ENCODE results near the gene EEF2KMT.
"Not testable (repeated sequence)": the region's sequence is repeated elsewhere in the genome, so short reads cannot be mapped to it uniquely, and the experiment has no call there.

The EEF2KMT gene

GRCh38 chr16:5095145-5095830 lies 2.3 kb downstream of the EEF2KMT start:
- DNase-seq (ENCODE audit: low read depth) = not testable (repeated sequence)

DNA sequence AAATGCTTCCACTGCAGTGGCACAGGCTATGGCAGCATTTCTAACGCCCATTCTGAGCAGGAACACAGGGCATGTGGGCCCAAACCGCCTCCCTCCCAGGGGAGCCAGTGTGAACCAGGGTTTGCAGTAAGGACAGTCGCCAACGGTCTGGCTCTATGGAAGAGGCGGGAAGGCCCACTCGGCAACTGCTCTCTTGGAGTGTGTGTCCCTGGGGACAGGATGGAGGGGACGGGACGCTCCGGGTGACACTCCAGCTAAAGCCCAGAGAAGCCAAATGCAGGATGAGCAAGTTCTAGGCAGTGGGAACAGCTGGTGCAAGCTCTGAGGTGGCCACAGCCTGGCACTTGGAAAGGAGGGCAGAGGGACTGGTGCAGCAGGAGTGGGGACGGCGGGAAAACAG lies 3.8 kb downstream of the EEF2KMT start:
- not testable (repeated sequence) for DNase-seq (ENCODE audit: low read depth)

DNA sequence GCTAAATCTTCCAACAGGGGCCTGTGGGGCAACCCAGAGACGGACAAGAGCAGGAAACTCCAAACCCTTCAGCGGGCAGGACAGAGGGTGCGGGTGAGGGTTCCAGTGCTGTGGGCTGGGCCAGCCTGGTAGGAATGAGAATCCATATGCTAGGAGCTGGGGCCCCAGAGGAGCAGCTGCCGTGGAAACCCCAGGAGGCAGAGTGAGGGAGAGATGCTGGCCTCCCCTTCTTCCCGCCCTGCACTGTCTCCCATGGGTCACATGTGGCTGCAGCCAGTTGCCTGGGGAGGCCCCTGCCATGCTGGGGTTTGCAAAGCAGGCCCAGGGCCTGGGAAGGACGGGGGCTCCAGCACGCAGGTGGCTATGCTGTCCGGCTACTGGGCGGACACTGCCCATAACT lies 4.5 kb downstream of the EEF2KMT start:
- DNase-seq (ENCODE audit: low read depth) = not testable (repeated sequence)

DNA sequence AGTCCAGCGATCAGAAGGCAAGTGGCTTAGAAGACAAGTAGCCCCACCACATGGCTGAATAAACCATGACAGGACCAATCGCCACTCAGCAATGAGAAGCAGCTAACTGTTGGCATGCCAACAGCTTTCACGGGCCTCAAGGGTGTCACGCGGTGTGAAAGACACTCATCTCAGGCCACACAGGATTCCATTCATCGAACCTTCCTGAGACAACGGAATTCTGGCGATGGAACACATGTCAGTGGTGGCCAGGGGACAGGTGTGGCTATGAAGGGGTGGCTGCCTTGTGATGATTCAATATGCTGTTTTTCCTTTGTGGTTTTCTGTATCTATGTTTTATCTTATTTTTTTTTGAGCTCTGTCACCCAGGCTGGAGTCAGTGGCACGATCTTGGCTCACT lies 7.0 kb downstream of the EEF2KMT start:
- DNase-seq (ENCODE audit: low read depth) = not testable (repeated sequence)

DNA sequence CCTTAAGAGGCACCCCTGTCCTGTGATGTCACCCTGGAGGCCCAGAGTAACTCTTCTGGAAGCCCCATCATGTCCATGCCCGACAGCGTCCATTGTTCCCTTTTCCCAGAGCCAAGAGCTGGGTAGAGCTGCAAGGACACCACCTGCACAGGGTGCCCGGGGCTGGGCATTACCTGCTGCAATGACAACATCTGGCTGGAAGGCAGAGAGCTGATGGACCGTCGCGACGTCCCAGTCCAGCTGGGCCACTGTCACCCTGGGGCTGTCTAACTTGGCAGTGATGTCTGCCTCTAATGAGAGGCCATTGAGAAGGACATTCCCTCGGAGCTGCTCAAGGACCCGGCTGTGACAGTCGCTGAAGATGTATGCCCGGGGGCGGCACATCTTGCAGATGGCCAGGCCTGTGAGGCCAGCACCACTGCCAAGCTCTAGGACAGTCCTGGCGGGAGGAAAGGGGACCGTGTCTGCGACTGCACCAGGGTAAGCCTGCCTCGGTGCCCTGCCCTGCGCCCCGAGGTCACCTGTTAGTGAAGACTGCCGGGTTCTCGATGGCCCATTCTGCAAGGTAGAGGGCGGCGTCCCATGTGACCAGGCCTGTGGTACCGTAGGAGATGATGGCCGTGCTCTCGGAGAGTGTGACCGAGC lies 7.6 kb downstream of the EEF2KMT start:
- not testable (repeated sequence) for DNase-seq (ENCODE audit: low read depth)

DNA sequence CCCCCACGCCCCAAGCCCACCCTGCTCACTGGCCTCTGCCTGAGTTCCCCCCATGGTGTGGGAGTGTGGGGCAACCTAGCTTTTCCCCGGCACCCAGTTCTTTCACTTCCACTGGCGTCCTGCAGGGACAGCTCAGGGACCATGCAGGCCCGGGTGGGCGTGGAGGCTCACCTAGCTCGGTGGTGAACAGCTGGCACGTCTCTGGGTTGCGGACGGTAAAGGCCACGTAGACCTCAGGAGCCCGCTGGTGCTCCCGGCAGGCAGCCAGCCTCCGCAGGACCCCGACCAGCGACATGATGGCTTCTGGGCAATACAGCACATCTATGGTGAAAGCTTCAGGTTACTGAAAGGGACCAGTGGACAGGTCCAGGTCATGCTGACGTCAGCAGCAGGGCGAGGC lies 8.7 kb downstream of the EEF2KMT start:
- not testable (repeated sequence) for DNase-seq (ENCODE audit: low read depth)

- DNase-seq (ENCODE audit: low read depth) = not testable (repeated sequence)
These were observed 9.4 kb downstream of the EEF2KMT start for GRCh38 chr16:5088086-5088790.

- not testable (repeated sequence) for DNase-seq (ENCODE audit: low read depth)
These were observed 11.9 kb downstream of the EEF2KMT start for GRCh38 chr16:5085716-5086115.

- DNase-seq (ENCODE audit: low read depth) = not testable (repeated sequence)
These were observed 12.8 kb downstream of the EEF2KMT start for GRCh38 chr16:5084802-5085201.

DNA sequence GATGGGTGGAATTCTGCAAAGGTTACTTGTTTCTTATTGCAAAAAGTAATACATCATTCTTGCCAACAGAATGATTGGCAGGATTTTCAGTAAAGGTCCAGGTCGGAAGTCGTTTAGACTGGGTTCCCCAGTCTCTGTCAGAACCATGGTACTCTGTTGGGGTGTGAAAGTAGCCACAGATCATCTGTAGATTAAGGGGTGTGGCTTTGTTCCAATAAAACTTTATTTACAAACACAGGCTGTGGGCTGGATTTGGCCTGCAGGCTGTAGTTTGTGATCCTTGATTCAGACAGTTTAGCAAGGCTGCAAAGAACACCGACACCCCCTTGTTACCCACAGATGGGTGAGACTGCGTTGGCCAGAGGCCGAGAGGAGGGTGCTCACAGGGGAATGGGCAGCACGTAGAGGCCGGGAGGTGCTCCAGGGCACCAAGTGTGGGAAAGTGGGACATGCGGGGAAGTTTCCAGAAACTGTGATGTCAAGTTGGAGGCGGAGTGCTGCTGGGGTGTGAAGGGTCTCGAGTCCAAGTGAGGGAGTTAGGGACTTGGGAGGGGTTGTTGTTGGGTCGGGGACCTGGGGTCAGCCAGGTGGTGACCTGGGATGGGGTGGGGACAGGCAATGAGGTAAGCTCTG lies 13.4 kb downstream of the EEF2KMT start:
- not testable (repeated sequence) for DNase-seq (ENCODE audit: low read depth)

- not testable (repeated sequence) for DNase-seq (ENCODE audit: low read depth)
These were observed 13.9 kb downstream of the EEF2KMT start for GRCh38 chr16:5083646-5084045.

DNA sequence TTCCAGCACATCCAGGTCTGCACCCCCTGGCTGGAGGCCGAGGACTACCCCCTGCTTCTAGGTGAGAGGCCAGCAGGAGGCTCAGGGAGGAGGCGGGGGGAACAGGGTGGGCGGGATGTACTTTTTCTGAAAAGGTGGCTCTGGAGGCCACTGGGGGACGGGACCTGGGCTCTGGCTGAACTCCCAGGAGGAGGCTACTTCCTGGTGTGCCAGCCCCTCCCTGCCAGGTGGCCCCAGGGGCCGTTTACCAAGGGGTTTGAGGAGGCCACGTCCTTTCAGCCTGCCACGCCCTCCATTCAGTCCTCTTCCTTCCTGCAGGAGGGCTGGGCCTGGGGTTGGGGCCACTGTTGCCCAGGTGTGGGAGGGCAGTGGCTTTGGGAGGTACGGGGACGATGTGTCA lies 16.6 kb downstream of the EEF2KMT start:
- not testable (repeated sequence) for DNase-seq (ENCODE audit: low read depth)

DNA sequence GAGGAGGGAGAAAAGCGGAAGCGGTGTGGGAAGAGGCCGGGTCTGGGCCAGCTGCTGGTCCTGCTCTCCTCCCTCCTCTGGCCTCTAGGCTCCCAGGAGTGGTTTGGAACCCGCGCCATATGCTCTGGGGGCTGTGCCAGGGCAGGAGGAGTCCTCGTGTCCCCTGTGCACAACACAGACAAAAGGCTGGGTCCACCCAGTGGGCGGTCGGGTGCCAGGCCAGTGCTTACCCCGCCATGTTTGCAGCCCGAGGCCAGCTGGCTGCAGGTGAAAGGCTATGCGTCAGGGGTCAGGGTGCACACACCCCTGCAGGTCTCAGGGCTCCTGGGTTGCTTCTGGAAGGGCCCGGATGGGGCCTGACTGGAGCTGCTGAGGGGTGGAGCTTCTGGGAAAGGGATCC lies 17.1 kb downstream of the EEF2KMT start:
- not testable (repeated sequence) for DNase-seq (ENCODE audit: low read depth)

DNA sequence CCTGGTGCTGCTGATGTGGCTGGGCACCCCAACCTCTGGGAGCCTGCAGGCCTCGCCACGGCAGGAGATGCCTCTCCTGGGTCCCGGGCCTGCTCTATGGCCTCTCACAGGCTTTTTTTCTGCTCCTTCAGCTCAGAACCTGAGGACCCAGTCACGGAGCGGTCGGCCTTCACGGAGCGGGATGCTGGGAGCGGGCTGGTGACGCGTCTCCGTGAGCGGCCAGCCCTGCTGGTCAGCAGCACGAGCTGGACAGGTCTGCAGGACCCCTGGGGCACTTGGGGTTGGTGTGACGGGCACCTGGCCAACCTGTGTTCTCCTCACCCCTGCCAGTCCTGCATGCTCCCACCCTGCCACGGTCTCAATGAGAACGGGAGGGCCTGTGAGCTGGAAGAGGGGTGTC lies 19.0 kb downstream of the EEF2KMT start:
- DNase-seq (ENCODE audit: low read depth) = no peak

- DNase-seq (ENCODE audit: low read depth) = no peak
These were observed 20.3 kb downstream of the EEF2KMT start for GRCh38 chr16:5077304-5077703.

GRCh38 chr16:5075637-5076036 lies 22.0 kb downstream of the EEF2KMT start:
- DNase-seq (ENCODE audit: low read depth) = no peak

- not testable (repeated sequence) for DNase-seq (ENCODE audit: low read depth)
These were observed 23.8 kb downstream of the EEF2KMT start for GRCh38 chr16:5073771-5074170.

GRCh38 chr16:5073279-5073629 lies 24.3 kb downstream of the EEF2KMT start:
- no peak for DNase-seq (ENCODE audit: low read depth)

GRCh38 chr16:5072334-5073278 lies 25.0 kb downstream of the EEF2KMT start:
- DNase-seq (ENCODE audit: low read depth) = no peak

DNA sequence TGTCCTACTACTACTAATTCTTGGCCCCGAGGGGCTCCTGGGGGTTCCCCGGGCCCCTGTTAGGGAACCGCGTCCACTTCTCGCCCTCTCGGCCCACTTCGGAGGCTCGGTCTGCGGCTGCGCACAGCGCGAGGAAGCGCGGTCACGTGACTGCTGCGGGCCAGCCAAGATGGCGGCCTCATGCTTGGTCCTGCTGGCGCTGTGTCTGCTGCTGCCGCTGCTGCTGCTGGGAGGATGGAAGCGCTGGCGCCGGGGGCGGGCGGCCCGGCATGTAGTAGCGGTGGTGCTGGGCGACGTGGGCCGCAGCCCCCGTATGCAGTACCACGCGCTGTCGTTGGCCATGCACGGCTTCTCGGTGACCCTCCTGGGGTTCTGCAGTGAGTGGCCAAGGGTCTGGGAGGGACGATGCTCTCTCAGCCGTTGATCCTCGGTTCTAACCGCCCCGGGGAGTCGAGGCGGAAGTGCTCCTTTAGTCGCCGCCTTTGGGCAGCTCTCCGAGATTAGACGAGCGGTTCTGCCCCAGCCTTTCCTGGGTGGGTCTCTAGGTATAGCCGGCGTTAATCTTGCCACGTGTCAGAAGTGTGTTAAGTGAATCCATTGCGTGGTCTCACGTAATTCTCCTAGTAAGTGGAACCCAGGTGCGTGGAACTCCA lies 25.8 kb downstream of the EEF2KMT start, which contains the start of gene ALG1:
TSS of gene ALG1 (plus strand) at position 163 of the 653 bp plus-strand sequence. CDS start at position 170, 7 bp downstream.
- DNase-seq (ENCODE audit: low read depth) = peak; percentile 80

GRCh38 chr16:5071341-5071680 lies 26.3 kb downstream of the EEF2KMT start:
- no peak for DNase-seq (ENCODE audit: low read depth)

Measured in stimulated activated CD8-positive, alpha-beta memory T cell treated with anti-CD3 and anti-CD28 coated beads, Interleukin-12 subunit alpha, Interleukin-12 subunit beta, amount 100 ng/mL, for 4 hours (primary cell).